Measurements from ENCODE around the gene DEGS2.

GRCh38 chr14:100138082-100138787 lies 21.2 kb downstream of the DEGS2 start:
- TF ChIP-seq POLR2A (IDR thresholded peaks at IDR 0.05; ENCODE audit: low read depth, low read length) = no peak
- no peak for TF ChIP-seq POLR2AphosphoS5 (IDR thresholded peaks at IDR 0.05; ENCODE audit: low read depth, low read length)
- TF ChIP-seq TAF1 (IDR thresholded peaks at IDR 0.05; ENCODE audit: low read depth, low read length) = no peak
- no peak for TF ChIP-seq PAX5 (IDR thresholded peaks at IDR 0.05; ENCODE audit: insufficient read depth, low read length, severe bottlenecking)
- peak; percentile 54 for TF ChIP-seq SPI1 (IDR thresholded peaks at IDR 0.05; ENCODE audit: low read depth, low read length)
- no peak for TF ChIP-seq POU2F2 (IDR thresholded peaks at IDR 0.05; ENCODE audit: low read depth, low read length)
